ENCODE results near the gene TIMM23B.
"Not testable (repeated sequence)": the region's sequence is repeated elsewhere in the genome, so short reads cannot be mapped to it uniquely, and the experiment has no call there.

- TF ChIP-seq CREB1 (IDR thresholded peaks at IDR 0.05); GTF2F1 (IDR thresholded peaks at IDR 0.05; ENCODE audit: borderline replicate concordance, low read depth, low read length); ZNF274 (IDR thresholded peaks at IDR 0.05; ENCODE audit: borderline replicate concordance, extremely low read depth, low read length); ATF3 (IDR thresholded peaks at IDR 0.05; ENCODE audit: insufficient read depth, low read depth, low read length); TCF12 (IDR thresholded peaks at IDR 0.05; ENCODE audit: low read depth, low read length); EZH2 (IDR thresholded peaks at IDR 0.05; ENCODE audit: low read depth, low read length, severe bottlenecking); SP1 (IDR thresholded peaks at IDR 0.05; ENCODE audit: low read depth, low read length); PHF8 (conservative IDR thresholded peaks at IDR 0.05; ENCODE audit: low read depth, low read length): not testable (repeated sequence)
Measured at GRCh38 chr10:49987207-49987606, 45.4 kb downstream of the TIMM23B start.

Measured in H1 (cell line).